A549 (cell line): Measurements from ENCODE around the gene KSR1. TPM values are rescaled to one million over a fixed set of nuclear protein-coding genes. Genes with fewer than 3 reads are reported as not detected.
"Not testable (repeated sequence)": the region's sequence is repeated elsewhere in the genome, so short reads cannot be mapped to it uniquely, and the experiment has no call there.

Experiments
- ATAC-seq, 2 experiments: fragments of 200-7000 bp in 1 of 2; fragments of >200 bp in 1 of 2; cut with Nextera tagmentation in 1 of 2; cut with Tn5 transposase in 1 of 2; 3 replicates each; pipeline versions ENCODE4 v1.8.0 to v1.9.1; 2018 to 2020; ENCODE audit warnings: mild to moderate bottlenecking in 1 of 2, moderate library complexity in 1 of 2
- CTCF ChIA-PET: fragments of 300-600 bp; sonication (Branson Sonifier 250); formaldehyde crosslinking; extraction: SDS; loops from one replicate; lab custom pipeline; 2021; ENCODE audit warnings: antibody characterized with exemption, inconsistent platforms; lab: Yijun Ruan, JAX
- POLR2A ChIA-PET: fragments of 350-600 bp; formaldehyde crosslinking; extraction: SDS; loops from one replicate; lab custom pipeline; 2021; ENCODE audit warnings: antibody characterized with exemption, inconsistent platforms; lab: Yijun Ruan, JAX
- DNase-seq, 2 experiments: peaks; one replicate each; pipeline versions ENCODE4 v3.0.0 to v3.0.0-alpha.2; 2011 to 2016; ENCODE audit warnings: low read depth in 1 of 2, low spot score in 1 of 2
- FAIRE-seq: peaks from 2 replicates; lab custom pipeline; 2011; peaks lifted over from hg19 to GRCh38; lab: Jason Lieb, UNC
- H3K27ac ChIP-seq, 2 experiments: fragments of >200 bp; sonication (Bioruptor Twin); formaldehyde crosslinking; 3 replicates each; pipeline ENCODE4 v1.5.1; 2016 to 2017
- H3K4me1 ChIP-seq: fragments of >200 bp; sonication (Bioruptor Twin); formaldehyde crosslinking; 3 replicates; pipeline ENCODE4 v1.6.1; 2016
- H3K4me2 ChIP-seq: fragments of >200 bp; sonication (Bioruptor Twin); formaldehyde crosslinking; 3 replicates; pipeline ENCODE4 v1.6.1; 2016
- H3K4me3 ChIP-seq: fragments of >200 bp; sonication (Bioruptor Twin); formaldehyde crosslinking; 3 replicates; pipeline ENCODE4 v1.5.1; 2016
- H3K9me3 ChIP-seq: fragments of >200 bp; sonication (Bioruptor Twin); formaldehyde crosslinking; 3 replicates; pipeline ENCODE4 v1.6.1; 2016
- ATOH8 ChIP-seq: fragments of 250-450 bp; sonication (Bioruptor Pico); IDR thresholded peaks from 2 replicates; pipeline ENCODE4 v1.5.0; 2020; ENCODE audit warnings: low read depth, mild to moderate bottlenecking, moderate library complexity
- CBX8 ChIP-seq: fragments of 200-600 bp; sonication (generic); IDR thresholded peaks from 2 replicates; pipeline ENCODE4 v1.6.1; 2016
- CEBPB ChIP-seq, 2 experiments: fragments of >200 bp in 1 of 2; sonication (Bioruptor Twin) in 1 of 2; formaldehyde crosslinking in 1 of 2; IDR thresholded peaks; 2 replicates each; pipeline ENCODE4 v1.6.1; 2012 to 2016
- CTCF ChIP-seq: fragments of >200 bp; sonication (Bioruptor Twin); formaldehyde crosslinking; IDR thresholded peaks from 3 replicates; pipeline ENCODE4 v1.5.1; 2016
- E2F6 ChIP-seq: IDR thresholded peaks from 2 replicates; pipeline ENCODE4 v1.6.1; 2012; ENCODE audit warnings: low read depth, borderline replicate concordance
- EHF ChIP-seq: fragments of 250-450 bp; sonication (Bioruptor Pico); IDR thresholded peaks from 2 replicates; pipeline ENCODE4 v1.5.0; 2020; ENCODE audit warnings: mild to moderate bottlenecking
- ESRRA ChIP-seq: fragments of 150-350 bp; IDR thresholded peaks from 2 replicates; pipeline ENCODE4 v1.6.1; 2014; ENCODE audit warnings: mild to moderate bottlenecking, low read length, borderline replicate concordance
- KDM1A ChIP-seq: fragments of 200-600 bp; sonication (generic); IDR thresholded peaks from 2 replicates; pipeline ENCODE4 v1.6.1; 2016; ENCODE audit warnings: low read depth, mild to moderate bottlenecking
- MAFK ChIP-seq: fragments of 450-650 bp; IDR thresholded peaks from 2 replicates; pipeline ENCODE4 v1.6.1; 2014; ENCODE audit not compliant: partially characterized antibody
- MAX ChIP-seq: IDR thresholded peaks from 2 replicates; pipeline ENCODE4 v1.6.1; 2012
- MAZ ChIP-seq: fragments of 150-350 bp; IDR thresholded peaks from 2 replicates; pipeline ENCODE4 v1.6.1; 2014; ENCODE audit warnings: antibody characterized with exemption, low read depth, low read length, borderline replicate concordance
- NFE2L2 ChIP-seq: fragments of 150-350 bp; conservative IDR thresholded peaks from 2 replicates; pipeline ENCODE4 v1.6.1; 2014; ENCODE audit warnings: low read length
- PBX3 ChIP-seq: IDR thresholded peaks from 2 replicates; pipeline ENCODE4 v1.6.1; 2012
- PHF8 ChIP-seq: fragments of 200-600 bp; sonication (generic); IDR thresholded peaks from 2 replicates; pipeline ENCODE4 v1.6.1; 2016; ENCODE audit warnings: low read depth, mild to moderate bottlenecking, antibody characterized with exemption, moderate library complexity, borderline replicate concordance
- POLR2A ChIP-seq: IDR thresholded peaks from 2 replicates; pipeline ENCODE4 v1.6.1; 2012; ENCODE audit warnings: mild to moderate bottlenecking, low read length
- RARB ChIP-seq: fragments of 250-450 bp; sonication (Bioruptor Pico); IDR thresholded peaks from 2 replicates; pipeline ENCODE4 v1.8.0; 2021; ENCODE audit warnings: mild to moderate bottlenecking, moderate library complexity
- RFX5 ChIP-seq: fragments of 450-650 bp; IDR thresholded peaks from 2 replicates; pipeline ENCODE4 v1.7.1; 2014; ENCODE audit warnings: antibody characterized with exemption, mild to moderate bottlenecking, moderate library complexity
- RNF2 ChIP-seq: fragments of 200-600 bp; sonication (generic); IDR thresholded peaks from 2 replicates; pipeline ENCODE4 v1.6.1; 2016; ENCODE audit warnings: low read depth, mild to moderate bottlenecking, antibody characterized with exemption, moderate library complexity, borderline replicate concordance
- SMC3 ChIP-seq: fragments of >200 bp; sonication (Bioruptor Twin); formaldehyde crosslinking; IDR thresholded peaks from 3 replicates; pipeline ENCODE4 v1.6.1; 2018; ENCODE audit warnings: inconsistent platforms
- TP53 ChIP-seq: fragments of 250-450 bp; sonication (Bioruptor Pico); IDR thresholded peaks from 2 replicates; pipeline ENCODE4 v1.5.0; 2021; ENCODE audit warnings: mild to moderate bottlenecking, moderate library complexity
- USF2 ChIP-seq: fragments of 450-650 bp; IDR thresholded peaks from 2 replicates; pipeline ENCODE4 v1.6.1; 2014; ENCODE audit warnings: antibody characterized with exemption
- ZC3H11A ChIP-seq: fragments of 450-650 bp; IDR thresholded peaks from 2 replicates; pipeline ENCODE4 v1.6.1; 2014; ENCODE audit warnings: antibody characterized with exemption, mild to moderate bottlenecking
- ZNF302 ChIP-seq: fragments of 250-450 bp; sonication (Bioruptor Pico); IDR thresholded peaks from 2 replicates; pipeline ENCODE4 v1.9.0; 2021; ENCODE audit warnings: inconsistent platforms, mild to moderate bottlenecking, moderate library complexity
- ZSCAN20 ChIP-seq: fragments of 250-450 bp; sonication (Bioruptor Pico); IDR thresholded peaks from 2 replicates; pipeline ENCODE4 v1.8.0; 2022; ENCODE audit warnings: mild to moderate bottlenecking, moderate library complexity
- WGBS: methylation state at CpG from one replicate; pipeline ENCODE4 v1.1.6; 2017; ENCODE audit errors: missing lambda C conversion rate; 5-methylcytosine and 5-hydroxymethylcytosine counted together
- polyA plus RNA-seq, 4 experiments: library from polyadenylated mRNA; depleted of rRNA in 3 of 4; stranded (reverse); fragments of >200 nt; fragmentation: RNase III in 1 of 4; extraction: RNeasy Plus Mini Kit Qiagen cat#74134 plus additional on column Dnase treatment in 1 of 4; gene quantifications; 2 replicates in 3 of 4; 3 replicates in 1 of 4; pipeline ENCODE4 v1.2.3, GENCODE V29; 2011 to 2017

KSR1 gene
- polyA plus RNA-seq, 2 of the 4 experiments (the other 2 are of a cell fraction): 13.3 to 14.6 TPM

- H3K4me3 ChIP-seq, ATAC-seq, H3K4me2 ChIP-seq, DNase-seq, POLR2A ChIA-PET, FAIRE-seq, H3K9me3 ChIP-seq, H3K27ac ChIP-seq: not testable (repeated sequence)
- TF ChIP-seq MAFK: peak; percentile 23
- H3K4me1 ChIP-seq: peaks cover 15% of the 10 kb centered on the region
- 80% methylated on average over 6 of the region's 6 CpGs for WGBS
- CTCF ChIA-PET: interaction anchor here (0.8 to 3.2 kb wide), 6 partner anchors 11 to 152 kb away, joined by 3 to 8 read pairs (median 4); no protein-coding TSS in a partner anchor
These were observed 7.7 kb upstream of the KSR1 start for GRCh38 chr17:27448534-27448933.

- H3K27ac ChIP-seq: no peak overlapping the region
- H3K4me2 ChIP-seq: no peak overlapping the region
- DNase-seq (no peak), ATAC-seq (no peak), FAIRE-seq (no peak)
- POLR2A ChIA-PET: no interaction called here
- H3K4me3 ChIP-seq: no peak overlapping the region
- no peaks in the 10 kb centered on the region for H3K9me3 ChIP-seq
- H3K4me1 ChIP-seq: peaks cover 15% of the 10 kb centered on the region
- TF ChIP-seq PHF8 (no peak), RNF2 (no peak), MAZ (no peak), CBX8 (no peak), MAX (no peak), RFX5 (no peak), USF2 (no peak), ZC3H11A (no peak), CEBPB (IDR thresholded peaks at IDR 0.05) (no peak)
- TF ChIP-seq, all 56 proteins: peak for 0
- CTCF ChIA-PET: interaction anchor here (0.8 to 1.9 kb wide), 8 partner anchors 10 to 213 kb away, joined by 3 to 6 read pairs (median 4); no protein-coding TSS in a partner anchor
- WGBS: 77% methylated on average over 6 of the region's 6 CpGs
These were observed 6.7 kb upstream of the KSR1 start for GRCh38 chr17:27449541-27449940.

- DNase-seq (no peak), FAIRE-seq (no peak), ATAC-seq (no peak)
- WGBS: 80% methylated on average over 5 of the region's 5 CpGs
- no peak overlapping the region for H3K4me2 ChIP-seq
- no peaks in the 10 kb centered on the region for H3K9me3 ChIP-seq
- TF ChIP-seq ATOH8 (CRISPR knock-in tag): no peak
- no peak for TF ChIP-seq PHF8
- no peak overlapping the region for H3K27ac ChIP-seq
- peaks cover 15% of the 10 kb centered on the region for H3K4me1 ChIP-seq
- ChIA-PET POLR2A (interaction anchor here (0.5 kb wide), 1 partner anchor 127 kb away, joined by 4 read pairs; no protein-coding TSS in a partner anchor), CTCF (interaction anchor here (0.8 to 1.9 kb wide), 7 partner anchors 10 to 213 kb away, joined by 3 to 6 read pairs (median 4); no protein-coding TSS in a partner anchor)
- no peak overlapping the region for H3K4me3 ChIP-seq
These were observed 6.3 kb upstream of the KSR1 start for GRCh38 chr17:27449988-27450387.

GRCh38 chr17:27450416-27450815 is 5.8 kb upstream of the KSR1 start:
- DNase-seq (no peak), ATAC-seq (no peak), FAIRE-seq (no peak)
- Histone ChIP-seq H3K4me3 (no peak overlapping the region), H3K27ac (no peak overlapping the region), H3K4me1 (peaks cover 15% of the 10 kb centered on the region), H3K9me3 (no peaks in the 10 kb centered on the region), H3K4me2 (no peak overlapping the region)
- WGBS: 27% methylated on average over 1 of the region's 1 CpG
- TF ChIP-seq EHF (CRISPR knock-in tag): no peak
- TF ChIP-seq ZSCAN20: no peak
- TF ChIP-seq RARB (CRISPR knock-in tag): no peak
- TF ChIP-seq MAFK: no peak
- TF ChIP-seq ESRRA: no peak
- no peak for TF ChIP-seq MAX
- TF ChIP-seq CTCF: no peak
- no peak for TF ChIP-seq PBX3
- no peak for TF ChIP-seq SMC3
- TF ChIP-seq POLR2A: no peak
- TF ChIP-seq PHF8: no peak
- TF ChIP-seq NFE2L2: no peak
- no peak for TF ChIP-seq KDM1A
- TF ChIP-seq ZC3H11A: no peak
- TF ChIP-seq E2F6: no peak
- no peak for TF ChIP-seq ZNF302 (CRISPR knock-in tag)
- TF ChIP-seq CBX8: no peak
- no peak for TF ChIP-seq TP53
- CTCF ChIA-PET: interaction anchor here (1.0 to 1.9 kb wide), 6 partner anchors 37 to 153 kb away, joined by 3 to 6 read pairs (median 3); no protein-coding TSS in a partner anchor
- POLR2A ChIA-PET: interaction anchor here (0.5 kb wide), 1 partner anchor 127 kb away, joined by 4 read pairs; no protein-coding TSS in a partner anchor
